ENCODE data around the gene TMPRSS4. TPM values are rescaled to one million over a fixed set of nuclear protein-coding genes. Genes with fewer than 3 reads are reported as not detected.

Gene TMPRSS4
- total and polyA plus RNA-seq, 2 of the 13 experiments (the other 11 are each of a cell fraction or from before 2014, with no cell fraction given) = 0.32 TPM; not detected in 1

- Histone ChIP-seq H3K4me1 (ENCODE audit: insufficient read depth, low read length) (peaks cover 18% of the 10 kb centered on the region; the same call in 1 of the 2 replicates), H4K20me1 (ENCODE audit: insufficient read depth, low read length) (no peaks in the 10 kb centered on the region), H3K4me2 (ENCODE audit: low read depth, low read length) (no peak overlapping the region), H3K27ac (ENCODE audit: extremely low read length, insufficient read depth, low read length) (no peak overlapping the region), H3K9me3 (ENCODE audit: low read length) (no peaks in the 10 kb centered on the region), H3K4me3 (replicated peaks in 1 of 3; ENCODE audit: insufficient read depth in 1 of 3, low read depth in 2 of 3, low read length in 3 of 3) (no peak overlapping the region), H2AFZ (ENCODE audit: low read length) (no peak overlapping the region), H3K79me2 (ENCODE audit: insufficient read depth, low read length) (no peaks in the 10 kb centered on the region), H3K36me3 (replicated peaks in 1 of 2; ENCODE audit: control insufficient read depth in 1 of 2, insufficient read depth in 2 of 2, low read length in 2 of 2) (no peaks in the 10 kb centered on the region), H3K27me3 (ENCODE audit: control insufficient read depth in 1 of 2, insufficient read depth in 2 of 2, low read length in 2 of 2) (peaks cover 12 to 65% of the 10 kb centered on the region in 2 experiments; a peak in 4 of 5 replicates), H3K9ac (ENCODE audit: insufficient read depth, low read depth, low read length) (no peak overlapping the region)
- BruUV-seq (replicated peaks) = no TSS peak
- no peak for FAIRE-seq
- ChIA-PET CTCF (ENCODE audit: low intra/inter-chr PET ratio, low total read pairs) (no interaction called here), POLR2A (no interaction called here)
- TF ChIP-seq ZNF101 (CRISPR knock-in tag; IDR thresholded peaks at IDR 0.05; ENCODE audit: borderline replicate concordance, low read depth) (no peak), ZNF382 (CRISPR knock-in tag; IDR thresholded peaks at IDR 0.05; ENCODE audit: borderline replicate concordance) (no peak), MEF2D (CRISPR knock-in tag; IDR thresholded peaks at IDR 0.05) (no peak), HMG20B (CRISPR knock-in tag; conservative IDR thresholded peaks at IDR 0.05) (no peak), ZNF329 (CRISPR knock-in tag; IDR thresholded peaks at IDR 0.05; ENCODE audit: low read depth) (no peak), MEIS2 (CRISPR knock-in tag; IDR thresholded peaks at IDR 0.05) (no peak), ZNF136 (CRISPR knock-in tag; IDR thresholded peaks at IDR 0.05; ENCODE audit: low read depth) (no peak), RXRB (CRISPR knock-in tag; IDR thresholded peaks at IDR 0.05; ENCODE audit: borderline replicate concordance) (no peak), ZNF598 (CRISPR knock-in tag; IDR thresholded peaks at IDR 0.05; ENCODE audit: borderline replicate concordance) (no peak), SMARCE1 (IDR thresholded peaks at IDR 0.05; ENCODE audit: borderline replicate concordance) (no peak), POGZ (CRISPR knock-in tag; IDR thresholded peaks at IDR 0.05) (no peak), ZNF7 (CRISPR knock-in tag; IDR thresholded peaks at IDR 0.05) (no peak), ZNF326 (CRISPR knock-in tag; IDR thresholded peaks at IDR 0.05; ENCODE audit: borderline replicate concordance) (no peak), RARG (CRISPR knock-in tag; IDR thresholded peaks at IDR 0.05; ENCODE audit: low read depth) (no peak), BATF2 (CRISPR knock-in tag; IDR thresholded peaks at IDR 0.05) (no peak), PITX1 (CRISPR knock-in tag; IDR thresholded peaks at IDR 0.05) (no peak)
- TF ChIP-seq, protein P1, sequence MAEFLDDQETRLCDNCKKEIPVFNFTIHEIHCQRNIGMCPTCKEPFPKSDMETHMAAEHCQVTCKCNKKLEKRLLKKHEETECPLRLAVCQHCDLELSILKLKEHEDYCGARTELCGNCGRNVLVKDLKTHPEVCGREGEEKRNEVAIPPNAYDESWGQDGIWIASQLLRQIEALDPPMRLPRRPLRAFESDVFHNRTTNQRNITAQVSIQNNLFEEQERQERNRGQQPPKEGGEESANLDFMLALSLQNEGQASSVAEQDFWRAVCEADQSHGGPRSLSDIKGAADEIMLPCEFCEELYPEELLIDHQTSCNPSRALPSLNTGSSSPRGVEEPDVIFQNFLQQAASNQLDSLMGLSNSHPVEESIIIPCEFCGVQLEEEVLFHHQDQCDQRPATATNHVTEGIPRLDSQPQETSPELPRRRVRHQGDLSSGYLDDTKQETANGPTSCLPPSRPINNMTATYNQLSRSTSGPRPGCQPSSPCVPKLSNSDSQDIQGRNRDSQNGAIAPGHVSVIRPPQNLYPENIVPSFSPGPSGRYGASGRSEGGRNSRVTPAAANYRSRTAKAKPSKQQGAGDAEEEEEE (CRISPR knock-in tag; IDR thresholded peaks at IDR 0.05; ENCODE audit: borderline replicate concordance) = no peak
- TF ChIP-seq, protein P2, sequence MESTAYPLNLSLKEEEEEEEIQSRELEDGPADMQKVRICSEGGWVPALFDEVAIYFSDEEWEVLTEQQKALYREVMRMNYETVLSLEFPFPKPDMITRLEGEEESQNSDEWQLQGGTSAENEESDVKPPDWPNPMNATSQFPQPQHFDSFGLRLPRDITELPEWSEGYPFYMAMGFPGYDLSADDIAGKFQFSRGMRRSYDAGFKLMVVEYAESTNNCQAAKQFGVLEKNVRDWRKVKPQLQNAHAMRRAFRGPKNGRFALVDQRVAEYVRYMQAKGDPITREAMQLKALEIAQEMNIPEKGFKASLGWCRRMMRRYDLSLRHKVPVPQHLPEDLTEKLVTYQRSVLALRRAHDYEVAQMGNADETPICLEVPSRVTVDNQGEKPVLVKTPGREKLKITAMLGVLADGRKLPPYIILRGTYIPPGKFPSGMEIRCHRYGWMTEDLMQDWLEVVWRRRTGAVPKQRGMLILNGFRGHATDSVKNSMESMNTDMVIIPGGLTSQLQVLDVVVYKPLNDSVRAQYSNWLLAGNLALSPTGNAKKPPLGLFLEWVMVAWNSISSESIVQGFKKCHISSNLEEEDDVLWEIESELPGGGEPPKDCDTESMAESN (CRISPR knock-in tag; conservative IDR thresholded peaks at IDR 0.05) = no peak
- TF ChIP-seq, protein P3, sequence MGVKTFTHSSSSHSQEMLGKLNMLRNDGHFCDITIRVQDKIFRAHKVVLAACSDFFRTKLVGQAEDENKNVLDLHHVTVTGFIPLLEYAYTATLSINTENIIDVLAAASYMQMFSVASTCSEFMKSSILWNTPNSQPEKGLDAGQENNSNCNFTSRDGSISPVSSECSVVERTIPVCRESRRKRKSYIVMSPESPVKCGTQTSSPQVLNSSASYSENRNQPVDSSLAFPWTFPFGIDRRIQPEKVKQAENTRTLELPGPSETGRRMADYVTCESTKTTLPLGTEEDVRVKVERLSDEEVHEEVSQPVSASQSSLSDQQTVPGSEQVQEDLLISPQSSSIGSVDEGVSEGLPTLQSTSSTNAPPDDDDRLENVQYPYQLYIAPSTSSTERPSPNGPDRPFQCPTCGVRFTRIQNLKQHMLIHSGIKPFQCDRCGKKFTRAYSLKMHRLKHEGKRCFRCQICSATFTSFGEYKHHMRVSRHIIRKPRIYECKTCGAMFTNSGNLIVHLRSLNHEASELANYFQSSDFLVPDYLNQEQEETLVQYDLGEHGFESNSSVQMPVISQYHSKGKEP (CRISPR knock-in tag; IDR thresholded peaks at IDR 0.05) = no peak
- TF ChIP-seq, protein P4, sequence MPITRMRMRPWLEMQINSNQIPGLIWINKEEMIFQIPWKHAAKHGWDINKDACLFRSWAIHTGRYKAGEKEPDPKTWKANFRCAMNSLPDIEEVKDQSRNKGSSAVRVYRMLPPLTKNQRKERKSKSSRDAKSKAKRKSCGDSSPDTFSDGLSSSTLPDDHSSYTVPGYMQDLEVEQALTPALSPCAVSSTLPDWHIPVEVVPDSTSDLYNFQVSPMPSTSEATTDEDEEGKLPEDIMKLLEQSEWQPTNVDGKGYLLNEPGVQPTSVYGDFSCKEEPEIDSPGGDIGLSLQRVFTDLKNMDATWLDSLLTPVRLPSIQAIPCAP (CRISPR knock-in tag; IDR thresholded peaks at IDR 0.05; ENCODE audit: low read depth) = no peak
- WGBS (ENCODE audit: low lambda C conversion rate) = 17% methylated on average over 2 of the region's 2 CpGs
- no peak for DNase-seq (ENCODE audit: low spot score)
- in situ Hi-C loops (cut with HindIII; ENCODE audit: extremely low pct_ligation_motif_present, low pct_unique_long_range_greater_than_20kb) (loop anchor here (5.0 to 25.0 kb wide), 3 partner anchors 143 to 338 kb away; no protein-coding TSS in a partner anchor), intact Hi-C loops (cut with micrococcal nuclease; ENCODE audit: unreplicated experiment) (loop anchor here (5.0 kb wide), 1 partner anchor 48 kb away; no protein-coding TSS in a partner anchor)
- no peak for ATAC-seq
Measured at GRCh38 chr11:118148856-118149255, 72.0 kb downstream of the TMPRSS4 start.

Data from HepG2 (cell line).